Omental fat pad (tissue), 4 donors: ENCODE results near the gene CTCFL. TPM values are rescaled to one million over a fixed set of nuclear protein-coding genes. Genes with fewer than 3 reads are reported as not detected.
"Not testable (repeated sequence)": the region's sequence is repeated elsewhere in the genome, so short reads cannot be mapped to it uniquely, and the experiment has no call there.

Source experiments
- ATAC-seq: fragments of 150-250 bp; one replicate; pipeline ENCODE4 v1.9.1; 2016; ENCODE audit warnings: mild to moderate bottlenecking, moderate library complexity; ENCODE audit not compliant: low FRiP score
- DNase-seq: peaks from one replicate; pipeline ENCODE4 v3.0.0-alpha.2; 2019; ENCODE audit warnings: low spot score
- total RNA-seq, 4 donors: library from RNA; depleted of rRNA; stranded (reverse); fragments of >200 nt; gene quantifications; one replicate each; pipeline ENCODE4 v1.1.0, GENCODE V29; 2016
- TF ChIP-seq, protein P1 (sequence below), 3 donors: fragments of 450-650 bp; IDR thresholded peaks; one replicate each; pipeline ENCODE4 v1.5.1; 2016 to 2017; ENCODE audit warnings: antibody characterized with exemption in 3 of 3, mild to moderate bottlenecking in 3 of 3, moderate library complexity in 2 of 3

CTCFL gene
- total RNA-seq, 4 donors from 2014 or later, result not detected

DNA sequence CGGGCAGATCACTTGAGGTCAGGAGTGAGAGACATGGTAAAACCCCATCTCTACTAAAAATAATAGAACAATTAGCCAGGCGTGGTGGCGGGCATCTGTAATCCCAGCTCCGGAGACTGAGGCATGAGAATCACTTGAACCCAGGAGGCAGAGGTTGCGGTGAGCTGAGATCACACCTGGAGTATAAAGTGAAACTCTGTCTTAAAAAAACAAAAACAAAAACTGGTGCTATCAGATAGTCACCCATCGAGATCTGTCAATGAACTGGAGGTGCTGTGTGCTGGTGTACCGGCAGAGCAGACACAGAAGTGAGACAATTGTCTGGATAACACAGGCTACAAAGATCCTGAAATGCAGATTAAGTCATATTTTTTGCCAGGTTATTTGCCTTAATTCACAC is 24.7 kb downstream of the CTCFL start:
- no peak for ATAC-seq
- DNase-seq, result no peak
- TF ChIP-seq, protein P1, sequence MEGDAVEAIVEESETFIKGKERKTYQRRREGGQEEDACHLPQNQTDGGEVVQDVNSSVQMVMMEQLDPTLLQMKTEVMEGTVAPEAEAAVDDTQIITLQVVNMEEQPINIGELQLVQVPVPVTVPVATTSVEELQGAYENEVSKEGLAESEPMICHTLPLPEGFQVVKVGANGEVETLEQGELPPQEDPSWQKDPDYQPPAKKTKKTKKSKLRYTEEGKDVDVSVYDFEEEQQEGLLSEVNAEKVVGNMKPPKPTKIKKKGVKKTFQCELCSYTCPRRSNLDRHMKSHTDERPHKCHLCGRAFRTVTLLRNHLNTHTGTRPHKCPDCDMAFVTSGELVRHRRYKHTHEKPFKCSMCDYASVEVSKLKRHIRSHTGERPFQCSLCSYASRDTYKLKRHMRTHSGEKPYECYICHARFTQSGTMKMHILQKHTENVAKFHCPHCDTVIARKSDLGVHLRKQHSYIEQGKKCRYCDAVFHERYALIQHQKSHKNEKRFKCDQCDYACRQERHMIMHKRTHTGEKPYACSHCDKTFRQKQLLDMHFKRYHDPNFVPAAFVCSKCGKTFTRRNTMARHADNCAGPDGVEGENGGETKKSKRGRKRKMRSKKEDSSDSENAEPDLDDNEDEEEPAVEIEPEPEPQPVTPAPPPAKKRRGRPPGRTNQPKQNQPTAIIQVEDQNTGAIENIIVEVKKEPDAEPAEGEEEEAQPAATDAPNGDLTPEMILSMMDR (IDR thresholded peaks at IDR 0.05), result no peak

DNA sequence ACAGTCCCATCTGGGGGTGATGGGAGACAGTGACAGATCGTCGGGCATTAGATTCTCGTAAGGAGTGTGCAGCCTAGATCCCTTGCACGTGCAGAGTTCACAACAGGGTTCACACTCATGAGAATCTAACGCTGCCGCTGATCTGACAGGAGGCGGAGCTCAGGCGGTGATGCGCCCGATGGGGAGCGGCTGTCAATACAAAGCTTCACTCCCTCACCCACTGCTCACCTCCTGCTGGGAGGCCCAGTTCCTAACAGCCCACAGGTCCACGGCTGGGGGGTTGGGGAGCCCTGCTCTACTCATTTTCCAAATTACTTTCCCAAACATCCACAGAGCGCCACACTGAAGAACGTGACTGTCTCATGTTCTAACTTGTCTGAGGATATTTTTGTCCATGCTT is 25.3 kb downstream of the CTCFL start:
- ATAC-seq (no peak), DNase-seq (no peak)
- TF ChIP-seq, protein P1 (IDR thresholded peaks at IDR 0.05), result no peak

DNA sequence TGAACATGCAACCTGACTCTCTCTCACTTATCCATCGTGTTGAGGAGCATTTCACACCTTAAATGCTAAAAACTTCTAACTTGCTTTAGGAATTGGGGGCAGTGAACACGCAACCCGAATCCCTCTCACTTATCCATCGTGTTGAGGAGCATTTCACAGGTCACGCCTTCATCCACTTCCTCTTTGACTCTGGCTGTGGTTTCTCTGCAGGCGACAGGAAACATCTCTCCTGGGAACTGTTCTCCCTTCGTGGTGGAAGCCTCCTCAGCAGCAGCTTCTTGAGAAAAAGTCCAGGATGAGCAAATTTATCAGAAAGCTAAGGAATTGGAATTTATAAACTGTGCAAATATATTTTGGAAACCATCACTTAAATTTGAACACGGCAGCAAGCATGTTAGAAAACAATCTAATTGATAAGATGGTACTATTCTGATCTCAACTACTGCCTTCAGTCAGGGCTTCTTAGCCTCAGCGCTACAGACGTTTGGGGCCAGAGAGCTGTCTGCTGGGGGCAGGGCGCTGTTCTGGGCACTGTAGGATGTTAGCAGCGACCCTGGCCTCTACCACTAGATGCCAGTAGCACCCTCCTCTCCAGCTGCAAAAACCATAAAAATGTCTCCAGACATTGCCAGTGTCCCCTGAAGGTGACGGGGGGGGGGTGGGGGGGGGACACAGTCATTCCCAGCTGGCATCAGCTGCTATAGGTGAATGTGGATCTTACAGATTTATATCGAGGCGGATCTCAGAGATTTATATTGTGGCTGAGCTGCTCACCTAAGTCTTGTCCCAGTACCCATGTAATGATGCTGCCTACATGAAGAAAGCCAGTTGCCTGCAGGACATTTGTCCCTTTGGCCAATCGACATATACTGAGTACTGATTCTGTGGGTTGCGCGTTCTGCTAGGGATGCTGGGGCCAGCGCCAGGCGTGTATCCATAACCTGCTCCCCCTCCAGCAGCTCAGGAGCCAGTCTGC is 26.2 kb downstream of the CTCFL start:
- TF ChIP-seq, protein P1 (IDR thresholded peaks at IDR 0.05), result no peak
- ATAC-seq, result no peak
- DNase-seq, result no peak

- TF ChIP-seq, protein P1 (IDR thresholded peaks at IDR 0.05), result no peak
- no peak for DNase-seq
- ATAC-seq, result no peak
Observed at GRCh38 chr20:57496592-57496991, 28.3 kb downstream of the CTCFL start.

DNA sequence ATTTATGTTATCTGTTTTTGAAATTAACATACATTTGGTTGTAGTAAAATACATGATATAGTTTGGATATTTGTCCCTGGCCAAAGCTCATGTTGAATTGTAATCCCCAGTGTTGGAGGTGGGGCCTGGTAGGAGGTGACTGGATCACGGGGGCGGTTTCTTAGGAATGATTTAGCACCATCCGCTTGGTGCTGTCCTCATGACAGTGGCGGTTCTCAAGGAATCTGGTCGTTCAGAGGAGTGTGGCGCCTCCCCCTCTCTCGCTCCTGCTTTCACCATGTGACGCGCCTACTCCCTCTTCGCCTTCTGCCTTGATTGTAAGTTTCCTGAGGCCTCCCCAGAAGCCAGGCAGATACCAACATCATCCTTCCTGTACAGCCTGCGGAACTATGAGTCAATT is 29.0 kb downstream of the CTCFL start:
- TF ChIP-seq, protein P1 (IDR thresholded peaks at IDR 0.05), result no peak
- ATAC-seq (no peak), DNase-seq (no peak)

DNA sequence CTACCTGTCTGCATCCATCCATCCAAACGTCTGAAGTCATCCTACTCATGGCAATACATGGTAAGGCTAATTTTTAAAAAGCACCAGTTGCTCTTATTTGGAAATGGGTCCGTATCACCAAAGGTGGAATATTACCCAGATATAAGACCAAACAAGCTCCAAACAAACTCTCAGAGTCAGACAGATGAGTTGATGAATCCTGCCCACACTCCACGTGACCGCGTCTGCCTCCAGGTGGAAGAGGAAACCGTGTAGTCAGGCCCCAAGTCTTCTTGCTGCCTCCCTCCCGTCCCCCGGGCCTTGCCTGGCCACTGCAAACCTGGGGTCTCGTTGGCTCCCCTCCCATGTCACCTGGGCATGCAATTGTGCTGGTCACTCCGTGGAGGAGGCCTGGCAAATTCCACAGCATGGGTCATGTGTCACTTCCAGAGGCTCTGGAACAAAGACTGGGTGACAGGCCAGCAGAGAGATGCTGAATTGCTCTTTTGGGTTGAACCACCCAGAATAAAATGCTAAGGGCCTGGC is 31.8 kb downstream of the CTCFL start:
- DNase-seq (no peak), ATAC-seq (no peak)
- TF ChIP-seq, protein P1 (IDR thresholded peaks at IDR 0.05), result no peak

GRCh38 chr20:57491373-57491772 is 33.6 kb downstream of the CTCFL start:
- TF ChIP-seq, protein P1 (IDR thresholded peaks at IDR 0.05), result no peak
- DNase-seq (no peak), ATAC-seq (no peak)

DNA sequence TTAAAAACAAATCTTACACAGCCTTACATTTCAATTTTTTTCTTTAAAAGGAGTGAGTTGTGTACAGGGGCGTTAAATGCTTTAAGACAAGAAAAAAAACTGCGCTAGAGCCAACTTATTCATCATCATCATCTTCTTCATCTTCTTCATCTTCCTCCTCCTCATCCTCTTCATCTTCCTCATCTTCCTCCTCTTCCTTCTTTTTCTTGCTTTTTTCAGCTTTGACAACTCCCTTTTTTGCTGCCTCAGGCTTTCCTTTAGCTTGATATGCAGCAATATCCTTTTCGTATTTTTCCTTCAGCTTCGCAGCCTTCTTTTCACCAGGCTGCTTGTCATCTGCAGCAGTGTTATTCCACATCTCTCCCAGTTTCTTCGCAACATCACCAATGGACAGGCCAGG is 36.7 kb downstream of the CTCFL start:
- DNase-seq, ATAC-seq: not testable (repeated sequence)
